ENCODE data around the gene SCN2B. TPM values are rescaled to one million over a fixed set of nuclear protein-coding genes. Genes with fewer than 3 reads are reported as not detected.

The SCN2B gene
- total and polyA plus RNA-seq, 2 of the 4 experiments (the other 2 are of a cell fraction), result under 0.01 to 0.05 TPM

DNA sequence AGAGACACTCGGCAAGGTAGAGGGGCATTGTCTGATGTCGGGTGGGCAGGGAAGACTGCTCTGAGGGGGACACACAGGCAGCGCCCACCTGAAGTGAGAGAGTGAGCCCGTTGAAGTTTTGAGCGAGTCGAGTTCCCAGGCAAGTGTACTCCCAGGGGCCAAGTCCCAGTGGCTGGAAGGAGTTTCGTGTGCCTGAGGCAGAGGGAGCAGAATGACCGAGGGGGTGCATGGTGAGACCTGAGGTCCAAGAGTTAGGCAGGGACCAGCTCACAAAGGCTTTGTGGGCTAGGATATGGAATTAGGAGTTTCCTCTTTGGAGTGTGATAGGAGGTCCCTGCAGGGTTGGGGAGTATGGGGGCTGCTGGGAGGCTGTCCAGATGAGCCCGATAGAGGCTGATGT lies 6.2 kb downstream of the SCN2B start:
- H3K4me3 ChIP-seq (ENCODE audit: insufficient read depth, low read depth, low read length), result no peak overlapping the region
- no peak overlapping the region for H2AK9ac ChIP-seq (replicated peaks; ENCODE audit: low read depth, low read length, poor library complexity)
- no peaks in the 10 kb centered on the region for H3K79me1 ChIP-seq (ENCODE audit: low read depth in 1 of 2, low read length in 2 of 2)
- CTCF ChIA-PET, result no interaction called here
- DNase-seq (no peak), ATAC-seq (ENCODE audit: low read depth) (no peak)
- H2AFZ ChIP-seq (replicated peaks; ENCODE audit: low read length, poor library complexity), result no peak overlapping the region
- H3K9me3 ChIP-seq (ENCODE audit: control insufficient read depth, insufficient read depth, low read length), result no peaks in the 10 kb centered on the region
- no peak overlapping the region for H3K23ac ChIP-seq (ENCODE audit: low read depth, low read length)
- in situ Hi-C loops (cut with MboI; ENCODE audit: low sequenced_read_pairs), result no loop called here
- no peak overlapping the region for H2BK15ac ChIP-seq (ENCODE audit: low read depth, low read length)
- peaks cover 3% of the 10 kb centered on the region; the same call in 1 of the 2 replicates for H3K4me1 ChIP-seq (ENCODE audit: control insufficient read depth, insufficient read depth, low read length)
- H4K20me1 ChIP-seq (ENCODE audit: insufficient read depth, low read length), result no peaks in the 10 kb centered on the region
- peaks cover 20% of the 10 kb centered on the region for H3K27me3 ChIP-seq (ENCODE audit: control insufficient read depth, insufficient read depth, low read length)
- TF ChIP-seq RAD21 (IDR thresholded peaks at IDR 0.05; ENCODE audit: low read length), result no peak
- no peak for TF ChIP-seq SMC3 (IDR thresholded peaks at IDR 0.05; ENCODE audit: low read depth, low read length)
- TF ChIP-seq FOS (IDR thresholded peaks at IDR 0.05; ENCODE audit: low read depth, low read length), result no peak
- TF ChIP-seq BHLHE40 (IDR thresholded peaks at IDR 0.05; ENCODE audit: low read depth, low read length), result no peak
- TF ChIP-seq MAFK (IDR thresholded peaks at IDR 0.05; ENCODE audit: low read depth, low read length), result no peak
- TF ChIP-seq CHD1 (IDR thresholded peaks at IDR 0.05; ENCODE audit: low read depth, low read length), result no peak
- TF ChIP-seq RFX5 (IDR thresholded peaks at IDR 0.05; ENCODE audit: low read depth, low read length), result no peak
- TF ChIP-seq, protein P1, sequence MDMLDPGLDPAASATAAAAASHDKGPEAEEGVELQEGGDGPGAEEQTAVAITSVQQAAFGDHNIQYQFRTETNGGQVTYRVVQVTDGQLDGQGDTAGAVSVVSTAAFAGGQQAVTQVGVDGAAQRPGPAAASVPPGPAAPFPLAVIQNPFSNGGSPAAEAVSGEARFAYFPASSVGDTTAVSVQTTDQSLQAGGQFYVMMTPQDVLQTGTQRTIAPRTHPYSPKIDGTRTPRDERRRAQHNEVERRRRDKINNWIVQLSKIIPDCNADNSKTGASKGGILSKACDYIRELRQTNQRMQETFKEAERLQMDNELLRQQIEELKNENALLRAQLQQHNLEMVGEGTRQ (IDR thresholded peaks at IDR 0.05; ENCODE audit: low read depth, low read length), result no peak
- TF ChIP-seq, protein P2, sequence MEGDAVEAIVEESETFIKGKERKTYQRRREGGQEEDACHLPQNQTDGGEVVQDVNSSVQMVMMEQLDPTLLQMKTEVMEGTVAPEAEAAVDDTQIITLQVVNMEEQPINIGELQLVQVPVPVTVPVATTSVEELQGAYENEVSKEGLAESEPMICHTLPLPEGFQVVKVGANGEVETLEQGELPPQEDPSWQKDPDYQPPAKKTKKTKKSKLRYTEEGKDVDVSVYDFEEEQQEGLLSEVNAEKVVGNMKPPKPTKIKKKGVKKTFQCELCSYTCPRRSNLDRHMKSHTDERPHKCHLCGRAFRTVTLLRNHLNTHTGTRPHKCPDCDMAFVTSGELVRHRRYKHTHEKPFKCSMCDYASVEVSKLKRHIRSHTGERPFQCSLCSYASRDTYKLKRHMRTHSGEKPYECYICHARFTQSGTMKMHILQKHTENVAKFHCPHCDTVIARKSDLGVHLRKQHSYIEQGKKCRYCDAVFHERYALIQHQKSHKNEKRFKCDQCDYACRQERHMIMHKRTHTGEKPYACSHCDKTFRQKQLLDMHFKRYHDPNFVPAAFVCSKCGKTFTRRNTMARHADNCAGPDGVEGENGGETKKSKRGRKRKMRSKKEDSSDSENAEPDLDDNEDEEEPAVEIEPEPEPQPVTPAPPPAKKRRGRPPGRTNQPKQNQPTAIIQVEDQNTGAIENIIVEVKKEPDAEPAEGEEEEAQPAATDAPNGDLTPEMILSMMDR (conservative IDR thresholded peaks at IDR 0.05; ENCODE audit: low read depth, low read length), result no peak
- TF ChIP-seq NFE2L2 (IDR thresholded peaks at IDR 0.05; ENCODE audit: low read depth, low read length), result no peak
- TF ChIP-seq POLR2A (IDR thresholded peaks at IDR 0.05; ENCODE audit: low read depth, low read length), result no peak
- TF ChIP-seq CEBPB (IDR thresholded peaks at IDR 0.05; ENCODE audit: low read depth, low read length), result no peak
- no peak for TF ChIP-seq MXI1 (IDR thresholded peaks at IDR 0.05; ENCODE audit: borderline replicate concordance, low read depth, low read length)
- TF ChIP-seq, protein P3, sequence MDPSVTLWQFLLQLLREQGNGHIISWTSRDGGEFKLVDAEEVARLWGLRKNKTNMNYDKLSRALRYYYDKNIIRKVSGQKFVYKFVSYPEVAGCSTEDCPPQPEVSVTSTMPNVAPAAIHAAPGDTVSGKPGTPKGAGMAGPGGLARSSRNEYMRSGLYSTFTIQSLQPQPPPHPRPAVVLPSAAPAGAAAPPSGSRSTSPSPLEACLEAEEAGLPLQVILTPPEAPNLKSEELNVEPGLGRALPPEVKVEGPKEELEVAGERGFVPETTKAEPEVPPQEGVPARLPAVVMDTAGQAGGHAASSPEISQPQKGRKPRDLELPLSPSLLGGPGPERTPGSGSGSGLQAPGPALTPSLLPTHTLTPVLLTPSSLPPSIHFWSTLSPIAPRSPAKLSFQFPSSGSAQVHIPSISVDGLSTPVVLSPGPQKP (IDR thresholded peaks at IDR 0.05; ENCODE audit: borderline replicate concordance, low read depth, low read length), result no peak
- no peak for TF ChIP-seq MAZ (IDR thresholded peaks at IDR 0.05; ENCODE audit: borderline replicate concordance, low read depth, low read length)
- TF ChIP-seq RCOR1 (IDR thresholded peaks at IDR 0.05; ENCODE audit: insufficient replicate concordance, low read length), result no peak
- intact Hi-C loops (cut with micrococcal nuclease), result no loop called here
- H2BK120ac ChIP-seq (ENCODE audit: low read depth, low read length), result no peak overlapping the region
- H3K18ac ChIP-seq (ENCODE audit: low read depth, low read length), result no peak overlapping the region
- H3K9me1 ChIP-seq (ENCODE audit: insufficient read depth, low read length), result no peaks in the 10 kb centered on the region
- no peak overlapping the region for H3K4me2 ChIP-seq (ENCODE audit: low read depth, low read length)
- H3K27ac ChIP-seq (ENCODE audit: insufficient read depth, low read length), result no peak overlapping the region
- no peak overlapping the region for H4K91ac ChIP-seq (ENCODE audit: insufficient read depth, low read depth, low read length)
- POLR2A ChIA-PET (ENCODE audit: unreplicated experiment), result no interaction called here
- H3K4ac ChIP-seq (ENCODE audit: low read depth, low read length), result no peak overlapping the region
- no peak overlapping the region for H2AK5ac ChIP-seq (ENCODE audit: low read depth, low read length)
- dilution Hi-C loops (cut with HindIII; ENCODE audit: low sequenced_read_pairs, unreplicated experiment), result no loop called here
- no peak overlapping the region for H3K9ac ChIP-seq (ENCODE audit: low read depth, low read length)
- H3K14ac ChIP-seq (replicated peaks; ENCODE audit: low read depth, low read length), result no peak overlapping the region
- H3K36me3 ChIP-seq (ENCODE audit: control insufficient read depth, insufficient read depth, low read length), result no peaks in the 10 kb centered on the region
- no peak overlapping the region for H2BK20ac ChIP-seq (ENCODE audit: low read depth, low read length)
- H4K5ac ChIP-seq (ENCODE audit: low read depth, low read length), result no peak overlapping the region
- H4K8ac ChIP-seq (ENCODE audit: low read depth in 2 of 2, low read length in 2 of 2), result no peak overlapping the region
- no TSS peak for BruUV-seq (replicated peaks)
- WGBS, 2 experiments (ENCODE audit: extremely low coverage in 2 of 2, insufficient read length in 1 of 2), result 59% methylated on average over 7 of the region's 9 CpGs; no CpG with 5 or more reads in 1 of the 2 experiments
- no peak overlapping the region for H2BK5ac ChIP-seq (ENCODE audit: low read depth, low read length, poor library complexity, severe bottlenecking)
- no peak overlapping the region for H3K56ac ChIP-seq (ENCODE audit: extremely low read depth, insufficient read depth, low read length)

Data from IMR-90 (cell line).